GM19023 (cell line): Measurements from ENCODE around the gene CFAP100.

ENCODE experiments used
- ATAC-seq: cut with Tn5 transposase; IDR thresholded peaks from one replicate; pipeline ENCODE4 v1.9.1; 2021; ENCODE audit warnings: mild to moderate bottlenecking, moderate library complexity; ENCODE audit not compliant: unreplicated experiment

Gene CFAP100

DNA sequence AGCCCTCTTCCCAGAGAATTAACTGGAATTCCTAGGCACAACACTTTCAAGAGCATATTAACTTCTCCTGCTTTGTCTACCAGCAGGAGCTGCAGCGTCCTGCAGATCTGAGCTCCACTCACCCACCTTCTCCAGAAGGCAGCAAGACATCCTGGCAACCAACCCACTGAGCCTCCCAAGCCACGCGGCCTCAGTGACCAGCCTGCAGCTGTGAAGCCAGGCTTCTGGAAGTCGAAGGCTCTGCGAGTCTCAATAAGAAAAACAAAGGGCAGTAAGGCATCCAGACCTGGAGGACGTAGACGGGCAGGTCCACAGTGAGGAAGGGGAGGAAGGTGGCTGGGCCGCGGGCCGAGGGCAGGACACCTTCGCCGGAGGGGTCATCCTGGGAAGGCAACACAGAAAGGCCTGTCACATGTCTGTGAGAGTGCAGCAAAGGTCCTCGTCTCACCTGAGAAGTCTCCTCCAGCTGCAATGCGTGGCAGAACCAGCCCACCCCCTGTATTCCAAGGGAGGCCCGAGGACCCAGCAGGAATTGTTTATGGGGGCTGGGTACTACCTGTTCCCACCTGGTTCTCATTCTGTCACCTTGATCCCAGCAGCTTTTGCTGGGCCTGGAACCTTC, 44.7 kb downstream of the CFAP100 start:
- ATAC-seq, result no peak

DNA sequence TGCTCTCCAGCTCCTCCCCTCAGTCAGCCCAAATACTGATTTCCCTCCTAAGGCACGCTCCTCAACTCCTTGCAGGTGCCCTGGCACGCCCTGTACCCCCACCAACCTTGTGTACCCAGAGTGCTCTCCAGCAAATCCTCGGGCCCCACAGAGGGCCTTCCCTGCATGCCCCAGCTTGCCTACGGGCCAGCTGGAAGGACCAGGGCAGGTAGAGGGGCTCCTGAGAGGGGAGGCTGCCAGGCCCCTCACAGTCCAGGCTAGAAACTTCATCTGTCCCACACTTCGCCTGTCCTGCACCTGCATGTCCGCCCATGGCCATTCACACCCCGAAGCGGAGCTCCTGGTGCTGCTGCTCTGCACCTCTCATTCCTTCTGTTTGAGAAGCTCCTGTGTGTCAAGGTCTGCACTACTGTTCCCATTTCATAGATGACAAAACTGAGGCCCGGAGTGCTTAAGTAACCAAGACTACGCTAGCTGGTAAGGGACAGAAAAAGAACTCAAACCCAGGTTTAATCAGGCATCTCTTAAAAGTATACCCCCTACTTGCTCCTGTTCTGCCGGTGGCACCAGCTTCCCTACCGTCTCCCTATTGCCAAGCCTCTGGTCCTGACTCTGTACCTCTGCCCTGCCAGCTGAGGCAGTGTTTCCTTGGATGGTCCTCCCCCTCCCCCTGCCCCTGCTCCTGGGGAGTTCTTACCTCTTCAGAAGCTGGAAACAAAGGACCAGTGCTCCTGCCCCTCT, 45.4 kb downstream of the CFAP100 start:
- ATAC-seq, result no peak

DNA sequence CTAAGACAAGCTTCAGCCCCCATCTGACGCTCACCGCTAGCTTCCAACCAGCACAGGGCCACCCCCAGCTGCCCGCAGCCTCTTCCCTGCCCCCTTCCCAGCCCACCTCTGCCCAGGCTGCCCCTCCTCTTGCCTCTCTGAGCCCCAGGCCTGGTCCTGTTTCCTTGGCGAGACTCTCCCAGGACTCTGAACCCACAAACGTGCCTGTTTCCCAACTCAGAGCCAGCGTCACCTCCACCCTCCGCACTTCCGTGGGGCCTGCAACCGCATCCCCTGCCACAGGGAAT, 45.9 kb downstream of the CFAP100 start:
- no peak for ATAC-seq

DNA sequence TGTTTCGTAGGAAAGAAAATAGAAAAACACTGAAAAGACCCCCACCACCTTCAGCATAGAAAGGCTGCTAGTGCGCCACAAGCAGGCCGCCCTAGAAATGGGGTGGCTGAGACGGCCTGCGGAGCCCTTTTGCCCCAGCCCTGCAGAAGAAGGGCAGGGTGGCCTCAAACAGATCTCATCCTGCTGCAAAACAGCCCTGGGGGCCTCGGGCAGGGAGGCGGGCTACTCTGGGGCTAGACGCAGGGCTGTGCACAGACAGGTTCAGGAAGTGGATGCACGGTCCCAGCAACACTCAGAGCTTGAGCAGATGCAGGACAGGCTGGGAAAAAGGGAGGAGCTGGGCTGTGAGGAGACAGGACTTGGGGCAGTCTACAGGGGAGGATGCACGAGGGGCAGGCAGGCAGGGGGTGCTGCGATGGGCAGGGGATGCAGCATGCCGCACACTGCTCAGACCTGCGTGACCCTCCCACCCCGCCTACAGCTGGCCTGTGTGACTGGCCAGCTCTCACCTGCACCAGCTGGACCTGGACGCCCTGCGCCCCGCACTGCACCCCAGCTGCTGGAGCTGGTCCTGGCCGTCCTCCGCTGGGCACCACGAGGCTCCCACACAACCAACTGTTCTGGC, 46.7 kb downstream of the CFAP100 start:
- no peak for ATAC-seq

DNA sequence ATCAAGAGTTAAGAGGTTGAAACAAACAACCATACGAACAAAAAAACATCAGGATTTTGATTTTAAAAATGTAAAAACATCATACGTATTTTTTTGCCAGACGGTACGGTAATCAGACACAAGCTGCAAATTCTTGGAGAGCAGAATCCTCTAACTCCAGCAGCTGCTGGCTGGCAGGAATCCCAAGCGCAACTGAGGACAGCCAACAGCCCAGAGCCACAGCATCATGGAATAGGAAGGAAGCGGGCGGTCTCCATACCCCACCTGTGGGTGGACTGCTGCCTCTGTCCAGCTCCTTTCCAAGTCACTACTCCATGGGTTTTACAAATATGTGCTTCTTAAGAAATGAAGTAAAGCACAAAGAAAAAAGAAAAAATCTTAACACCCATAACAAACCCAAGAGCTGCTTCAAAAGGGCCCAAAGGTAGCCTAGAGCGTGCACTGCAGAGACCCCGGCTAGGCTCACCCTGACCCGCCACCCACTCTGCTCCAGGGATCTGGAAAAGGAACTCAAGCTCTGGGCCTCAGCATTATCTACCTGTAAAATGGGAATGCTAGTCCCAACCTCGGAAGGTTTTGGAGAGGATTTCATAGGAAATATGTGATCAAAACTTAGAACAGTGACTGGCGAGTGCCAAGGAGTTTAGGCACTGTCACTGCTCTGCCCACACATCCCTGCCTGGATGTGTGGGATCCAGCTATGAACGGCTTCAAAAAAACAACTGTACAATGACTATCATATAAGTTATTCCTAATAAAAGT, 47.6 kb downstream of the CFAP100 start:
- ATAC-seq, result no peak

DNA sequence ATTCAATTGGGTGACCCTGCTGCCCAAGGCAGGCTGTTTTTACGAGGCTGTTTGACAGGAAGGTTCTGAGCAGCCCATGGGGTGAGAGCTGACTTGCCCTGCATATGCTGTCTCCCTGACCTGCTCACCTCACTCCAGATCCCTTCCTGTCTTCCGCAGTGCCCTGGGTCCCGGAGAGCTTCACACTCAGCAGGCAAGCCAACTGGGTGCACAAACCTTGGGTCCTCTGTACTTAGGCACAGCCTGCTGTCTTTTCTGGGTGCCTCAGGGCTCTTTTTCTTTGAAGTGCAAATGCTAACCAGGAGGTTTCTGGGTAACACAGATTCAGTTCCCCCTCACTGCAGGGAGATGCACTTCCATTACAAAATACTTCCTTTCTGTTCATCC, 48.1 kb downstream of the CFAP100 start:
- no peak for ATAC-seq

DNA sequence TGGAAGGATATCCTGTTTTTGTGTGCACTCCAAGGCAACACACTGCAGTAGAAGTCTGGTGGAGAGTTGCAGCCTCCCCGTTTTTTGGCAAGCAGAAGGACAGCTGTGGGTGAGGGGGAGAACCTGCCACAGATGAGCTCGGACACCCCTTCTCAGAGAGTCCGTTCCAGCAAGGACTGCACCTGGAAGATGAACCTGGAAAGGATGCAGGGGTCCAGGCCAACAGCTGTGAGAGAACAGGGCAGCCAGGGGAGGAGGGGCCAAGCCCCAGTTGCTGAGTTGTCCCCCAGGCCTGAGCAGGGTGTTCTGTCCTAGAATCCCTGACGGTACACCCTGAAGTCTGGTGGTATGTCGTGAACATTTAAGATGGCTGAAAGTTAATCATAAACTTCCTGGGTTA, 50.8 kb downstream of the CFAP100 start:
- no peak for ATAC-seq

DNA sequence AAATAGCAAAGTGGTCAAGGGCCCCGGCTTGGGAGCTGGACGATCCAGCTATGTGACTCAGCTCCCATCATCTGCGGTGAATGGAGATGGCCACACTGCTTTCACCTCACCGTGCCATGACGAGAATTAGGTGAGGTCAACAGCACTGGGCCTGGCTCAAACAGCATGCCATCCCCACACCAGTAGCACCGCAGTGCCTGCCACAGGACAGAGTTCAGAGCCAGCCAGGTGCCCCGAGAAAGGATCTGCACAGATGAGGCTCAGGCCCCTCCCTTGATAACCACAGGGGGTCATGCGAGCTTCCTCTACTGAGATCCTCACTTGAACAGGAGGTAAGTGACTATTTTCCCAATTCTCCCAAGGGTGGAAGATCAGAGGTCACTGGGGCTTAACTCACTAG, 51.6 kb downstream of the CFAP100 start:
- ATAC-seq, result no peak

DNA sequence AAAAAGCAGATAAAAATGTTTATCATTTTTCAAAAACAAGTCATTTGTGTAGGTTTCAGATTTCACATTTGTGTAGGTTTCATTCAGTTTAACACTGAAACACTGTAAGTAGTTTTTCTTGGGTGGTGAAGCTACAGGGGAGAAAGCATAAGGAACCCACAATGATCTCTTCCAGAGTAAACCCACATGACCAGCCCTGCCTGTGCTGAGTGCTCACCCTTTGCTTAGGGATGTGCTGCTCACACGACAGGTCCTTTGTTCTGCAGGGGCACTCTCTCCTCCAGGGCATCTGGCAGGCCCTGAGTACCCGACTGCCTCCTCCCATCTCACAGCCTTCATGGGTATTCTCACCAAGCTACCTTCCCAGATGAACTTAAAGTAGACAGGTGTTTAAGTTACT, 52.1 kb downstream of the CFAP100 start:
- ATAC-seq, result no peak

DNA sequence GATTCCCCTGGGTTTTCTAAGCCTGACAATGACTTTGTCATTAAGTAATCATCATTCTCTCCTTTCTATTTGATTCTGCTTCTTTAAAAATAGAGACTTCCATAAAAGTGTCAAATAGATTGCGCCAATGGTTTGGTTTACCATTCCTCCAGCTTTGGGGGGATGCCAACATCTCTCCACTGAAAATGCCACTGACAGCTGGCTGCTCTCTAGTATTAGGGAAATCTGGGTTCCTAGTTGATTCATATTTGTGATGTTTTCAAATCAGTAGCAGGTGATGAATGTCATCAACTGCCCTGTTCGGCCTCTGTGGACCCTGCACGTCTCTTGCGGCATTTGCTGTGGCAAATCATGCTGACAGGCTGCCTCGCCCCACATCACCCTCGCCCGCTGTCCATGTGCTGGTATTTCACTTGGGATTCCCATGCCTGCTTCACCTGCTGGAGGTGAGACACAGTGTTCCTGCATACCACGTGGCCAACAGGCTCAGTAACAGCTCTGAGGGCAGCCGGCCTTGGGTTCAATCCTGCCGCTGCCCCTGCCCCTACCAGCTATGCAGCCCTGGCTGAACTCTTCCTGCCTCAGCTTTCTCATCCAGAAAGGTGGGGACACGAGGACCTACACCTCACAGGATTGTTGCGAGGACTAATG, 52.9 kb downstream of the CFAP100 start:
- ATAC-seq, result no peak

DNA sequence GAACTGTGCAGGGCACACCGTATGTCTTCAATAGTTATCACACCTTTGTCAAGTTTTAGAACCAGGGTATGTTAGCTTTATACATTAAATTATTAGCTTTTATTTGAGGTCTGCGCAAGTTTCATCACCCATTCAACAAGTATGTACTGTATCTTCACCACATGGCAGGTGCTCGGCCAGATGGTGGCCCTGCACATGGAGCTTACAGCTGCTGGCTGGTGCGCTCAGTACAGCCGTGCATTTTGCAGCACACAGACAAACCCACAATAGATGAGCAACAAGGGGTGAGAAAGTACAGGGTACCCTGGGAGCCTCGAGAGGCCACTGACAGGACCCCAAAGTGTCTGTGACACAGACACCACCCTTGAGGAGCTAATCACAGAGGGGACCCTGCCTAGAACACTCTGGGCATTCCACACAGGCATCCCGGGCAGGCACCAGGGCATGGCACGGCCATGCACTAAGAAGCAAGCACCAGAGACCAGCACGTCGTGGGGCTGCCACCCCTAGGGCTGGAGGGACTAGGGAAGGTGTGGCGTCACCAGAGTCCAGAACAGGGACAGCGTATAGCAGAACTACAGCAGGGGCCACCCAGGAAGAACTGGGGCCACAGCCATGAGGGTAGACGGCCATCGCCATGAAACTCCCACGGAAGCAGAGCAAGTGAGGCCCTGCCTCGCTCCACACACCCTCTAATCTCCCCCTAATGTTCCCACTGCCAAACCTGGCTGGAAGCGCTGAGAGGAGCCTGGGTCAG, 53.6 kb downstream of the CFAP100 start:
- ATAC-seq, result no peak

DNA sequence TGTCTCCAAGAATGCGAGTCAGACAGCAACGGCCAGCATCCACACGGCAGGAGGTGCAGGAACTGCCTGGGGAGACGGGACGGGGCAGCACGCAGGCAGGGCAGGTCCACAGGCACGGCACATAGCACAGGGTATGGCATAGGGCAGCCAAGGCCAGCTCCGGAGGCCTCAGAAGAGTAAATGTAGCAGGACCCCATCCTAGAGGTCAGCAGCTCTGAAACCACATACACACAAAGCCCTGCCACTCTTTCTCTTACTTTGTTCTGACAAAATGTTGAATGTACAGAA, 54.1 kb downstream of the CFAP100 start:
- ATAC-seq, result no peak

DNA sequence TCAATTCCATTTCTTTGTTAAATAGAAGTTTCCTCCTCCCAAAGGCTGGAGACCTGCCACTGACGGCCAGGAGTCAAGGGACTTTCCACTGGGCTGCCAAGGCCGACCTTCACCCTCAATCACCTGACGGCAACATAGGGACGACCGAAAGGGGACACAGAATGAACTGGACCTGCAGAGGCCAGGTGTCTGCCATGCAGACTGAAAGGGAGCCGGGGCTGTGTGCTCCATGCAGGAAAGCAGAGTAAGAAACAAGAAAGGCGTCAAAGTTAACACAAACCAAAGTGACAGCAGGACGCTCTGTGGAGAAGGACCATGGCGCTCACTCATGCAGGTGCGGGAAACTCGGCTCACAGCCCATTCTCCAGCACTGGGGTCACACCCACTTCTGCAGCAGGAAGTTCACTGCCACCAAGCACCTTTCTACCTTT, 54.9 kb downstream of the CFAP100 start:
- ATAC-seq, result no peak

DNA sequence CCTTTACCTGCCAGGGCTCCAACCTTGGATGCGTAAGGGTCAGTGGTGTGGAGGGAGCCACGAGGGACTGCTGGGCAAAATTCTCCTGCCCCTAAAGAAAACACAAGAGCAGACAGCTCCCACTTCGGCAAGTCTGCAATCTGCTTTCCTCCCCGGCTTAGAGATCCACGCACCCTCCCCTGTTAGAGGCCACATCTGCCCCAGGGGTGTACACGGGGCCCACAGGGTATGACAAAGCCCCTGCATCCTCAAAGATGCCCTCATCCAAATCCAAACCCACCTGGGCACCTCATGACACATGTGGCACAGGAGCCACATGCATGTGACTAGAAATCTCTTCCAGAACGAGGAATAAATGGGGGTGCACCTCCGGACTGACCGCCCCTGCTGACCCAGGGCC, 55.5 kb downstream of the CFAP100 start:
- ATAC-seq, result no peak

DNA sequence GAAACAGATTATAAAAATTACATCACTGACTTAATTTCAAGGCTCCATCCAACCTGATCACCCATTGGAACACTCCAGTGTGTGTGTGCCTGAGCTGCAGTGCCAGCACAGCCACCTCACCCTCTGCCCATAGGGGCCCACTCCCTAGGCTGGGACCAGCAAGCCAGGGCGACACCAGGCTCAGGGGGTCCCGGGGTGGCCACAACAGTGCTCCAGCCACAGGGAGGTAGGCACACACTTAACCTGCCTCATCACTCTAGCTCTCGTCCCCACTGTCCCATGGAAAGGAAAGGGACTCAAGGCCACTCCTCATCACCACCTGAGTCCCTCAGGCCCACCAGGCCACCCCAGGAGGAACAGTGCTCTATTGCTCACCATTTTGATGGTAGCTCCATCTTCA, 56.0 kb downstream of the CFAP100 start:
- ATAC-seq, result no peak

DNA sequence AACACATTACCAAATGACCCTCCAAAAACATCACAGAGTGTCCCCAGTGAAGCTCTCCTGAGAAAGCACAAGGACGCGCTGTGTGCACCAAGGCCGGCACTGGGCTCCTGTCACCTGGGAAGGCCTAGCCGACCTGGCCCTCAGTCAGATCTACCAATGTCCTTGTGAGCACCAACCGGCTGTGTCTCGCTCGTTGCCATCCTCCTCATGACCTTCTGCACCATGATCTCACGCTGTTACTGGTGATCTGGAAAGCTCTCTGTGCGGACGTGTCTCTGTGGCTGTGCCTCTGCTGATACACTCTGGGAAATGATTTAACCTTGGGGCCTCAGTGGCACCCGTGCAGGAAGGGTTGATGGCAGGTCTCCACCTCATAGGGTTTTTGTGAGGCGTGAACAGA, 56.8 kb downstream of the CFAP100 start:
- ATAC-seq, result no peak

DNA sequence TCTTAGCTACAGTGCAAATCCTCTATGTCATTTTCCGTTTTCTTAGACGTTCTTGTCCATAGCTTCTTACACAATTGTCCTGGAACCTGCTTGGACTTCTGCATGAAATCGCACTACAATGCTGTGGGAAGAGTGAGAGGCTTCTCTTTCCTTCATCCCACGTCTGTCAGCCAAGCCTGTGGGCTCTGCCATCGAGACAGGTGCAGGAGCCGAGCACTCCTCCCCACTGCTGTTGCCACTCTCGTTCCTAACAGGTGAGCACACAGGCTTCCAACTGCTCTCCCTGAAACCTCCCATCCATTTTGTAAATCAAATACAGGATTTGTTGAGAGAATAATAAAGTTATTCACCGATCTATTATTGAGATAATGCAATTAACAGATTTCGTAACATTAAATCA, 57.5 kb downstream of the CFAP100 start:
- no peak for ATAC-seq

DNA sequence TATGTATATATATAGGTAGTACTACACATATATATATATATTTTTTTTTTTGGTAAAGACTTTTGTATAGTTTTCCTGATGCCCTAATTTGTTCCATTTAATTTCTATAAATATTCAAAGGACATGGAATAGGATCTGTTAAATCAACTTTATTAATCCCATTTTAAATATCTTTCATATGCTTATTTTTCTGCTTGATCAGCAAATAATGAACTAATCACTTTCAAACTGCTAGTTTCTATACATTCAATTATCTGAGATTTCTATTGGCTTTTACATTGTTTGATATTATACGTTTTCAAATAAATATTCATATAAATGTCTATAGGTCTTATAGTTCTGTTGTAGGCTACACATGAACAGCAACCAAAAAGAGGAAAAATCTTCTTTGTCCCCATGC, 59.3 kb downstream of the CFAP100 start:
- no peak for ATAC-seq

DNA sequence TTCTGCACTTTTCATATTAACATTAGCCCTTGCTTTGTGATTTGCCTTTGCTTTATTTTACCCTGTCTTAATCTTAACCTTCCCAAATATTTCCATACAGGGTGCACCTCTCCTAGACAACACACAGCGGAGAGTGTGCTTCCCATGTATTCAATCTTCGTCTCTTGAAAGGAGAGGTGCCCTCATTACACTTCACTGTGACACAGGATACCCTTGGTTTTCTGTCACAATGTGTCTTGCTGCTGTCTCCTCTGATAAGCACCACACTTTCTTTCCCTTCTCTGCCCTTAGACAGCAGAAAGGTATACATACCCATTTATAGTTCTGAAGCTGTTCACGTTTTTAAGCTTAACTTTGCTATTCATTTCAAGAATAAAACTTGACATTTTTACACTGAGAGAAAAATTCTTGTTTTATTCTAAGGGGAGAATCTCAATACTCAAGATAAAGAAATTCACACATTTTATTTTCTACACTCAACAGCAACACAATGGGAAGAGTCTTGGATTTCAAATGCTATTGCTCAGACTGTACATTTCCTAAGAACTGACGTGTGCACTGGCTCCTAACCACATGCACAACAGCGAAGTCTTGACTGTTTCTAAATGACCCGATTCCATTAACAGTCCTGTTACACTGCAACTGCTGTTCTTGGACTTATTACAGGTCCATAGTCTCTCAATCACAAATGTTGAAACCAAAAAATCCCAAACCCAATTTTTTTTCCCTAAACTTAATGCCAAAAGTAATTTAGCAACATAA, 59.9 kb downstream of the CFAP100 start:
- ATAC-seq, result no peak

DNA sequence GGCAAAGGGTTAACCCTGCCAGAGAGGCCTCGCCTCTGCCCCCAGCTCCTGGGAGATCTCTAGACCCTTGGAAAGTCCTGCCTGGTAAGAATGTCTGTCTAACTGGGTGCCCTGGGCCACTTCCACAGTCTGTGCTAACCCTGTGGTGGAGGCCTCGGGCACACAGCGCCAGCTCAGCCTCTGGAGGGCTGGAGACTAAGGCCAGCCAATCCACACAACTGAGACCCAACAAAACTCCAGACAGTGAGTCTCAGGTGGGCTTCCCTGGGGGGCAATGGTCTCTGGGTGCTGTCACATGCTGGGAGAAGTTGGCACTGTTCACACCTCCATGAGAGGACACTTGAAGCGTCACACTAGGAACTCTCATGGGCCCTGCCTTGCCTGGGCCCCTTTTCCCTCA, 61.5 kb downstream of the CFAP100 start:
- no peak for ATAC-seq
